ENCODE results near the gene KIRREL3.
A peak's percentile ranks its signal among the peaks of the same experiment; 100 is the strongest.

Gene KIRREL3

GRCh38 chr11:126791446-126791845 is 209.1 kb downstream of the KIRREL3 start:
- TF ChIP-seq POLR2A (IDR thresholded peaks at IDR 0.05; ENCODE audit: low read depth, low read length), result no peak
- FAIRE-seq, result no peak
- DNase-seq (ENCODE audit: insufficient read length, low spot score), result no peak

GRCh38 chr11:126790550-126791081 is 210.0 kb downstream of the KIRREL3 start:
- peak; percentile 97 for FAIRE-seq
- DNase-seq (ENCODE audit: insufficient read length, low spot score), result peak; percentile 63
- no peak for TF ChIP-seq POLR2A (IDR thresholded peaks at IDR 0.05; ENCODE audit: low read depth, low read length)

GRCh38 chr11:126782810-126783209 is 217.8 kb downstream of the KIRREL3 start:
- FAIRE-seq, result no peak
- DNase-seq (ENCODE audit: insufficient read length, low spot score), result no peak
- no peak for TF ChIP-seq POLR2A (IDR thresholded peaks at IDR 0.05; ENCODE audit: low read depth, low read length)

DNA sequence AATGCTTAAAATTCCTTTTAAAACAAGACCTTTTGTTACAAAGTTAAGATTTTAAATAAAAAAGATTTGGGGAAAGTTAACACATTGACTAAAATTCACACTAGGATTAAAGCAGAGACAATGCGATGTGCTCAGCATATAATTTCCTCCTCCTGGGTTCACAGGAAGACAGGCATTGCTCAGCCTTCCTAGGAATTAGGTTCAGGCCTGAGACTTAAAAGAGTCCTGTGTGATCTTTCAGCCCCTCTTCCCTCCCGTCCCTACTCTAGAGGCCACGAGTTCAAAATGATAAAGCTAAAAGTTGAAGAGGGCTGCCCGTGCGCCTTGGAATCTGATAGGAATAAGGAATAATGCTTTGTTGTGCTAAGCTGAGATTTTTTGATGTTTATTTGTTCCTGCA is 218.6 kb downstream of the KIRREL3 start:
- no peak for TF ChIP-seq POLR2A (IDR thresholded peaks at IDR 0.05; ENCODE audit: low read depth, low read length)
- DNase-seq (ENCODE audit: insufficient read length, low spot score) (no peak), FAIRE-seq (no peak)

GRCh38 chr11:126776119-126776518 is 224.5 kb downstream of the KIRREL3 start:
- no peak for TF ChIP-seq POLR2A (IDR thresholded peaks at IDR 0.05; ENCODE audit: low read depth, low read length)
- no peak for DNase-seq (ENCODE audit: insufficient read length, low spot score)
- no peak for FAIRE-seq

DNA sequence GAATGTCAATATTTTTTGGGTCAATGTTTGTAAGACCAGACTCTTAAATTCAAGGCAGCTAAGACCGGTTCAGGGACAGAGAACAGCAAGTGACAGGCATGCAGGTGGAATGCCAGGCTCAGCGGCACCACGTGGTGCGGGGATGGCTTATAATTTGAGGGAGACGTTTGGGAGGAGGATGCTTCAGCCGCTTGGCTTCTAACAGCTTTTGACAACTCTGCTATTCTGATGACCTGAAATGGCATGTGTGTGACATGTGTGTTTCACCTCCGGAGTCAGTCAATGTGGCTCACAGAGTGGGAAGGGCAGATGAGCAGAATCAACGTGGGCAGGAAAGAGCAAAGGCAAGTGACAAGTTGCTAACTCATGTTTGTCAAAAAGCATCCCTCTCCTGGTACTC is 228.3 kb downstream of the KIRREL3 start:
- DNase-seq (ENCODE audit: insufficient read length, low spot score) (no peak), FAIRE-seq (no peak)
- no peak for TF ChIP-seq POLR2A (IDR thresholded peaks at IDR 0.05; ENCODE audit: low read depth, low read length)

DNA sequence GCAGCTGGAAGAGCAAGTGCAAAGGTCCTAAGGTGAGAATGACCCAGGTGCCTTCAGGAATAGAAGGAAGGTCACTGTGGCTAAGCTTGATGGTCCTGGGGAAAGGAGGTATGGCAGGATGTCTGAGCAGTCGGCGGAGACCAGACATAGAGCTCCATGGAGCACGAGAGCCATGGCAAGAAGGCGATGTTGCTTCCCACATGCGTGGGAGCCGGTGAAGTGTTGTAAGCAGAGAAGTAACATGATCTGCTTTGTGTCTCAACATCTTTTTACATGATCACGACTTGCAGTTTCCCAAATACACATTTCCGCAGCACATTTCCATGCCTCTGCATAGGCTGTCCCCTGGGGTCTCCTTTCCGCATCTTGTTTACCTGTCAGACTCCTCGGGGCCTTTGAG is 231.9 kb downstream of the KIRREL3 start:
- FAIRE-seq (no peak), DNase-seq (ENCODE audit: insufficient read length, low spot score) (no peak)
- no peak for TF ChIP-seq POLR2A (IDR thresholded peaks at IDR 0.05; ENCODE audit: low read depth, low read length)

DNA sequence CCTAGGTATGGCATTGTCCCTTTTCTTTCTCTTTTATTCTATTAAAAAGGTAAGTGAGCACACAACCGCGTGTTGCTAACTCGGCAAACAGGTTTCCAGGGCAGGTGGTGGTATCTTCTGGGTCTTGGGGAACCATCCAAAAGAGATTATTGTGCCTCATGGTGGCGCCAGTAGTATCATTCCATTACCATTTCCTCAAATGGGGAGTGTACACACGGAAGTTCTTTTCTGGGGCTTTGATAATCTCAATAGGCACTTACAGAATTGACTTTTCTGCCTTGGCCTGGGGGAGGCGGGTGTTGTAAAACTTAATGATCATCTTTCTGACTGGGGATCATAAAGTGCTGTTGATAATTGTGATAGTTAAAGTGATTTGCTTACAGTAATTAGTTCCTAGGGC is 234.1 kb downstream of the KIRREL3 start:
- DNase-seq (ENCODE audit: insufficient read length, low spot score) (no peak), FAIRE-seq (no peak)
- TF ChIP-seq POLR2A (IDR thresholded peaks at IDR 0.05; ENCODE audit: low read depth, low read length), result no peak

- TF ChIP-seq POLR2A (IDR thresholded peaks at IDR 0.05; ENCODE audit: low read depth, low read length), result no peak
- FAIRE-seq, result no peak
- DNase-seq (ENCODE audit: insufficient read length, low spot score), result no peak
Observed at GRCh38 chr11:126765196-126765595, 235.4 kb downstream of the KIRREL3 start.

DNA sequence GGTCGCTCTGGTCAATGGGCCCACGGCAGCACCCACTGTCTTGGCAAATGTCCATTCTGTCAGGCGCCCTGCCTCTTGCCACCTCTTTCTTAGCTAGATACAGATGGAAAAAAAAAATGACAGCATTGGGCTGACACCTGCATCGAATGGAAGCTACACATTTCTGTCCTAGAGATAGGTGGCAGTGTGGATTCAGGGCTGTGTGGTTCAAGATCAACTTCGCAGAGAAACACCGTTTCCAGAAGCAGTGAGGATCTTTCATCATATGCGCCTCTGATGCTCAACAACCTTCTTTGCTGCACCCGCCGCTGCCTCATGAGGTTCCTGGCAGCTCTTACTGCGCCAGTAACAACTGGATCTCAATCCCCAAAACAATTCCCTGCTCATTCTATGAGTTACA is 236.3 kb downstream of the KIRREL3 start:
- FAIRE-seq (no peak), DNase-seq (ENCODE audit: insufficient read length, low spot score) (no peak)
- TF ChIP-seq POLR2A (IDR thresholded peaks at IDR 0.05; ENCODE audit: low read depth, low read length), result no peak

- no peak for FAIRE-seq
- TF ChIP-seq POLR2A (IDR thresholded peaks at IDR 0.05; ENCODE audit: low read depth, low read length), result no peak
- no peak for DNase-seq (ENCODE audit: insufficient read length, low spot score)
Observed at GRCh38 chr11:126756855-126757254, 243.7 kb downstream of the KIRREL3 start.

GRCh38 chr11:126756421-126756820 is 244.1 kb downstream of the KIRREL3 start:
- FAIRE-seq (no peak), DNase-seq (ENCODE audit: insufficient read length, low spot score) (no peak)
- no peak for TF ChIP-seq POLR2A (IDR thresholded peaks at IDR 0.05; ENCODE audit: low read depth, low read length)

DNA sequence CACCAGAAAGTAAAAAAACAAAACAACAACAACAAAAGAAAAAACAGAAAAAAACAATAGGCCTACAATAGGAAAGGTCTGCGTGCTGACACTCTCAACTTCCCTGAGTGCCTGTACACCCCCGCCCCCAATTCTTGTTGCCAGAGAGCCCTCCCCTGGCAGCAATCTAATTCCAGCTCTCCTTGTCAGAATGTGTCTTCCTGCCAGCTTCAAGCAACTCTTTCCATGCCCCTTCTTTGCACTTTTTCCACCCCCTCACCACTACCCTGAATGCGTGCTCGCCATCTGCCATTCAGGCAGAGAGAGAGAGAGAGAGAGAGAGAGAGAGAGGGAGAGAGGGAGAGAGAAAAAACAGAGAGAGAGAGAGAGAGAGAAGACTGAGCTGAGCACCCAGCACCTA is 245.0 kb downstream of the KIRREL3 start:
- TF ChIP-seq POLR2A (IDR thresholded peaks at IDR 0.05; ENCODE audit: low read depth, low read length), result no peak
- no peak for DNase-seq (ENCODE audit: insufficient read length, low spot score)
- FAIRE-seq, result no peak

GRCh38 chr11:126754591-126755426 is 245.8 kb downstream of the KIRREL3 start:
- no peak for DNase-seq (ENCODE audit: insufficient read length, low spot score)
- no peak for TF ChIP-seq POLR2A (IDR thresholded peaks at IDR 0.05; ENCODE audit: low read depth, low read length)
- FAIRE-seq, result no peak

GRCh38 chr11:126753990-126754389 is 246.6 kb downstream of the KIRREL3 start:
- TF ChIP-seq POLR2A (IDR thresholded peaks at IDR 0.05; ENCODE audit: low read depth, low read length), result no peak
- FAIRE-seq (no peak), DNase-seq (ENCODE audit: insufficient read length, low spot score) (no peak)
